Adrenal gland (tissue), 5 donors: ENCODE measurements around the gene FOXO3.

Experiments used
- CTCF ChIP-seq, 6 experiments: fragments of 450-650 bp in 4 of 6; fragments of 200-600 bp in 2 of 6; sonication (generic) in 1 of 6; IDR thresholded peaks; 1 replicate in 5 of 6; 2 replicates in 1 of 6; pipeline versions ENCODE4 v1.5.1 to v1.8.0; 2016 to 2021; ENCODE audit warnings: antibody characterized with exemption in 6 of 6, mild to moderate bottlenecking in 2 of 6, moderate library complexity in 1 of 6
- POLR2A ChIP-seq, 2 donors: fragments of 450-650 bp; IDR thresholded peaks; one replicate each; pipeline ENCODE4 v1.6.1; 2017; ENCODE audit warnings: antibody characterized with exemption in 2 of 2, mild to moderate bottlenecking in 2 of 2, moderate library complexity in 1 of 2
- donor health status: DM: no; HTN: no; CAD: no.

DNA sequence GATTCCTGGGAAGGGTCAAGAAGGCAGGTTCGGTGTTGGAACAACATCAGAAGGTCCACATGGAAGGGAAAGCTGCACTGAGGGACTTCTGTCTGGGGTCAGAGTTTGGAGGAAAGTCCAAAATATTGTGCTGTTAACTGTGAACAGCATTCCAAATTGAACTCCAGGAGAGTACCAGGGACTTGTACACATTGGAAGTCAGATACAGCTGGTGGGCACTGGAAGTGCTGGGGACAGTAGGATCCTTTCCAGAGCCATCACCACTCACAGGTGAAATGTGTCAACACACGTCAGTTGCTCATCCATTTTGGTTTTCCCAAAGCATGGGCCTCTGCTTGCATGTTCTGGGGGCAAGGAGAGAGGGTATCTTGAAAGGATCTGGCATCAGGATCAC lies 18.6 kb downstream of the FOXO3 start:
- TF ChIP-seq CTCF (IDR thresholded peaks at IDR 0.05) (no peak), POLR2A (IDR thresholded peaks at IDR 0.05) (no peak)
